PC-3 (cell line): Measurements from ENCODE around the gene TRIOBP. TPM values are rescaled to one million over a fixed set of nuclear protein-coding genes. Genes with fewer than 3 reads are reported as not detected.

ENCODE experiments used
- ATAC-seq: fragments of 200-7000 bp; cut with Tn5 transposase; 2 replicates; pipeline ENCODE4 v1.9.1; 2020; ENCODE audit warnings: mild to moderate bottlenecking, moderate library complexity
- BruUV-seq: library from RNA; stranded (reverse); fragments of 400-500 nt; replicated peaks from 2 replicates; lab custom pipeline; 2021; lab: Mats Ljungman, UMichigan
- CTCF ChIA-PET: fragments of 300-600 bp; sonication (Branson Sonifier 250); formaldehyde crosslinking; loops from one replicate; lab custom pipeline; 2022; ENCODE audit warnings: antibody characterized with exemption; lab: Charles Lee
- POLR2A ChIA-PET: fragments of 300-600 bp; sonication (Branson Sonifier 250); formaldehyde crosslinking; loops from one replicate; lab custom pipeline; 2022; ENCODE audit warnings: antibody characterized with exemption; ENCODE audit not compliant: unreplicated experiment; lab: Charles Lee
- DNase-seq: peaks from one replicate; pipeline ENCODE4 v3.0.0-alpha.2; 2015
- H2AFZ ChIP-seq: fragments of 300-600 bp; sonication (generic); 2 replicates; pipeline ENCODE4 v1.6.0; 2016; ENCODE audit warnings: antibody characterized with exemption, low read length
- H3F3A ChIP-seq: fragments of 300-600 bp; sonication (generic); one replicate; pipeline ENCODE4 v1.6.0; 2017; ENCODE audit warnings: antibody characterized with exemption, low read length, control low read depth, mild to moderate bottlenecking; ENCODE audit not compliant: unreplicated experiment
- H3K27ac ChIP-seq: fragments of 300-600 bp; sonication (generic); 2 replicates; pipeline ENCODE4 v1.5.1; 2016; ENCODE audit warnings: mild to moderate bottlenecking, low read length
- H3K27me3 ChIP-seq: fragments of 300-600 bp; sonication (generic); 2 replicates; pipeline ENCODE4 v1.6.1; 2016; ENCODE audit warnings: low read length, mixed read lengths
- H3K36me3 ChIP-seq: fragments of 300-600 bp; sonication (generic); 2 replicates; pipeline ENCODE4 v1.6.1; 2016; ENCODE audit warnings: low read depth, mixed run types, low read length, mixed read lengths
- H3K4me1 ChIP-seq: fragments of 300-600 bp; sonication (generic); 2 replicates; pipeline ENCODE4 v1.5.1; 2016; ENCODE audit warnings: low read length; ENCODE audit not compliant: insufficient read depth
- H3K4me2 ChIP-seq: fragments of 300-600 bp; sonication (generic); 2 replicates; pipeline ENCODE4 v1.6.0; 2016; ENCODE audit warnings: low read length
- H3K4me3 ChIP-seq: fragments of 300-600 bp; sonication (generic); 2 replicates; pipeline ENCODE4 v1.5.1; 2016; ENCODE audit warnings: mild to moderate bottlenecking, low read length, mixed read lengths
- H3K79me2 ChIP-seq: fragments of 300-600 bp; sonication (generic); 2 replicates; pipeline ENCODE4 v1.6.1; 2017; ENCODE audit warnings: low read length, mixed read lengths
- H3K9ac ChIP-seq: fragments of 300-600 bp; sonication (generic); 2 replicates; pipeline ENCODE4 v1.6.0; 2016; ENCODE audit warnings: mild to moderate bottlenecking, low read length
- H3K9me2 ChIP-seq: fragments of 300-600 bp; sonication (generic); replicated peaks from 2 replicates; pipeline ENCODE4 v1.6.1; 2016; ENCODE audit warnings: mixed run types, low read length, mixed read lengths
- H3K9me3 ChIP-seq: fragments of 300-600 bp; sonication (generic); 2 replicates; pipeline ENCODE4 v1.6.1; 2016; ENCODE audit warnings: low read length, mixed read lengths
- H4K20me1 ChIP-seq: fragments of 300-600 bp; sonication (generic); 2 replicates; pipeline ENCODE4 v1.6.1; 2016; ENCODE audit warnings: low read length, mixed read lengths
- CTCF ChIP-seq: fragments of 300-600 bp; sonication (generic); conservative IDR thresholded peaks from 2 replicates; pipeline ENCODE4 v1.5.1; 2017; ENCODE audit warnings: antibody characterized with exemption, low read depth, mild to moderate bottlenecking, low read length
- EZH2 ChIP-seq: fragments of 300-600 bp; sonication (generic); IDR thresholded peaks from one replicate; pipeline ENCODE4 v1.6.1; 2017; ENCODE audit warnings: antibody characterized with exemption, mild to moderate bottlenecking, low read length; ENCODE audit not compliant: unreplicated experiment
- EZH2phosphoT487 ChIP-seq: fragments of 300-600 bp; sonication (generic); IDR thresholded peaks from 2 replicates; pipeline ENCODE4 v1.6.1; 2018; ENCODE audit warnings: mild to moderate bottlenecking, antibody characterized with exemption, low read length, borderline replicate concordance
- intact Hi-C: fragments of 100-400 bp; cut with micrococcal nuclease; formaldehyde crosslinking; loops from 2 replicates; pipeline ENCODE4 v1.9.0; 2023
- total RNA-seq: library from RNA; depleted of rRNA; stranded (reverse); fragments of >200 nt; gene quantifications from 2 replicates; pipeline ENCODE4 v1.2.3, GENCODE V29; 2014

The TRIOBP gene
- total RNA-seq, 1 experiment from 2014 or later = 64.5 TPM

- no TSS peak for BruUV-seq
- CTCF ChIA-PET = no interaction called here
- intact Hi-C loops = no loop called here
Observed at GRCh38 chr22:37669586-37669985, 27.3 kb upstream of the TRIOBP start.

GRCh38 chr22:37672206-37672919, 24.5 kb upstream of the TRIOBP start:
- POLR2A ChIA-PET = no interaction called here
- CTCF ChIA-PET = no interaction called here

More at GRCh38 chr22:37669586-37669985, 27.3 kb upstream of the TRIOBP start:
- H3K4me3 ChIP-seq = no peak overlapping the region
- H3K4me2 ChIP-seq = no peak overlapping the region
- no peaks in the 10 kb centered on the region for H3K4me1 ChIP-seq
- TF ChIP-seq EZH2 (no peak), CTCF (no peak), EZH2phosphoT487 (no peak)
- no peak overlapping the region for H3K9ac ChIP-seq
- H4K20me1 ChIP-seq = no peaks in the 10 kb centered on the region
- no peak overlapping the region for H3K27ac ChIP-seq
- no peaks in the 10 kb centered on the region for H3F3A ChIP-seq
- no peak for ATAC-seq
- no peak for DNase-seq
- H2AFZ ChIP-seq = no peak overlapping the region
- no peaks in the 10 kb centered on the region; the same call in 1 of the 2 replicates for H3K36me3 ChIP-seq
- H3K9me3 ChIP-seq = no peaks in the 10 kb centered on the region
- H3K27me3 ChIP-seq = no peaks in the 10 kb centered on the region
- H3K79me2 ChIP-seq = peaks cover 13% of the 10 kb centered on the region
- H3K9me2 ChIP-seq = no peaks in the 10 kb centered on the region
- POLR2A ChIA-PET = no interaction called here

More at GRCh38 chr22:37672206-37672919, 24.5 kb upstream of the TRIOBP start:
- Histone ChIP-seq H3K36me3 (no peaks in the 10 kb centered on the region), H3K9me2 (no peaks in the 10 kb centered on the region), H3K27me3 (no peaks in the 10 kb centered on the region), H2AFZ (no peak overlapping the region), H3K27ac (no peak overlapping the region), H3K4me2 (no peak overlapping the region), H3K9me3 (no peaks in the 10 kb centered on the region), H3K79me2 (peaks cover 18% of the 10 kb centered on the region), H3K9ac (no peak overlapping the region), H3K4me3 (no peak overlapping the region), H4K20me1 (no peaks in the 10 kb centered on the region), H3F3A (no peaks in the 10 kb centered on the region), H3K4me1 (peaks cover 4% of the 10 kb centered on the region; the same call in 1 of the 2 replicates)
- ATAC-seq (no peak), DNase-seq (no peak)
- BruUV-seq = no TSS peak
- TF ChIP-seq CTCF = no peak
- no peak for TF ChIP-seq EZH2
- no peak for TF ChIP-seq EZH2phosphoT487
- intact Hi-C loops = no loop called here
